Immature natural killer cell (primary cell): Measurements from ENCODE around the gene TIPIN. TPM values are rescaled to one million over a fixed set of nuclear protein-coding genes. Genes with fewer than 3 reads are reported as not detected.

Experiments
- DNase-seq, 3 donors: peaks; one replicate each; pipeline ENCODE4 v3.0.0; 2022; ENCODE audit warnings: mixed read lengths in 1 of 3
- H3K27ac Mint-ChIP-seq, 6 donors: one replicate each; pipeline ENCODE4 v1.8.0; 2020; ENCODE audit warnings: mixed read lengths in 6 of 6, mild to moderate bottlenecking in 5 of 6, inconsistent platforms in 4 of 6, moderate library complexity in 3 of 6
- H3K27me3 Mint-ChIP-seq, 3 donors: one replicate each; pipeline ENCODE4 v1.8.0; 2020 to 2021; ENCODE audit warnings: low read depth in 3 of 3, mild to moderate bottlenecking in 3 of 3, mixed read lengths in 3 of 3, moderate library complexity in 3 of 3, inconsistent platforms in 1 of 3
- H3K36me3 Mint-ChIP-seq, 3 donors: one replicate each; pipeline ENCODE4 v1.8.0; 2020; ENCODE audit warnings: mixed read lengths in 3 of 3, inconsistent platforms in 2 of 3, mild to moderate bottlenecking in 2 of 3
- H3K4me1 Mint-ChIP-seq, 2 donors: one replicate each; pipeline ENCODE4 v1.8.0; 2020; ENCODE audit warnings: inconsistent platforms in 2 of 2, mild to moderate bottlenecking in 2 of 2, mixed read lengths in 2 of 2, moderate library complexity in 1 of 2
- H3K4me3 Mint-ChIP-seq, 5 donors: one replicate each; pipeline ENCODE4 v1.8.0; 2020; ENCODE audit warnings: mild to moderate bottlenecking in 5 of 5, mixed read lengths in 5 of 5, inconsistent platforms in 3 of 5, moderate library complexity in 3 of 5
- H3K9me3 Mint-ChIP-seq, 6 donors: one replicate each; pipeline ENCODE4 v1.8.0; 2020; ENCODE audit warnings: mild to moderate bottlenecking in 6 of 6, mixed read lengths in 6 of 6, inconsistent platforms in 4 of 6, moderate library complexity in 3 of 6
- polyA plus RNA-seq, 3 donors: library from polyadenylated mRNA; unstranded; fragments of 300-500 nt; fragmentation: Illumina TruSeq; gene quantifications; one replicate each; pipeline ENCODE4 v1.2.3, GENCODE V29; 2021

The TIPIN gene
- polyA plus RNA-seq, 3 donors from 2014 or later, result 4.0 to 10.2 (median 7.2) TPM

GRCh38 chr15:66290518-66290917 is 66.0 kb downstream of the TIPIN start:
- Mint-ChIP-seq H3K27ac (peak overlapping the region in 4 of 6 donors; percentile 8 to 71 (median 19)), H3K4me3 (no peak overlapping the region), H3K4me1 (peaks cover 38 to 39% of the 10 kb centered on the region in 2 donors), H3K9me3 (no peaks in the 10 kb centered on the region), H3K36me3 (no peaks in the 10 kb centered on the region), H3K27me3 (peaks cover 2 to 5% (median 4%) of the 10 kb centered on the region in 3 donors)
- no peak for DNase-seq

GRCh38 chr15:66290007-66290406 is 66.5 kb downstream of the TIPIN start:
- peaks cover 33 to 36% of the 10 kb centered on the region in 2 donors for H3K4me1 Mint-ChIP-seq
- H3K4me3 Mint-ChIP-seq, result no peak overlapping the region
- no peak for DNase-seq
- H3K9me3 Mint-ChIP-seq, result no peaks in the 10 kb centered on the region
- H3K36me3 Mint-ChIP-seq, result no peaks in the 10 kb centered on the region
- peak overlapping the region in 3 of 6 donors; percentile 8 to 71 (median 29) for H3K27ac Mint-ChIP-seq
- peaks cover 2 to 5% (median 4%) of the 10 kb centered on the region in 3 donors for H3K27me3 Mint-ChIP-seq

- no peak overlapping the region for H3K4me3 Mint-ChIP-seq
- no peak for DNase-seq
- no peak overlapping the region for H3K27ac Mint-ChIP-seq
- no peaks in the 10 kb centered on the region for H3K36me3 Mint-ChIP-seq
- peaks cover 0 to 5% (median 2%) of the 10 kb centered on the region in 3 donors for H3K27me3 Mint-ChIP-seq
- peaks cover 23 to 26% of the 10 kb centered on the region in 2 donors for H3K4me1 Mint-ChIP-seq
- no peaks in the 10 kb centered on the region for H3K9me3 Mint-ChIP-seq
Measured at GRCh38 chr15:66288551-66289185, 67.8 kb downstream of the TIPIN start.

- H3K36me3 Mint-ChIP-seq, result no peaks in the 10 kb centered on the region
- peaks cover 23 to 24% of the 10 kb centered on the region in 2 donors for H3K4me1 Mint-ChIP-seq
- no peak overlapping the region for H3K27ac Mint-ChIP-seq
- H3K4me3 Mint-ChIP-seq, result no peak overlapping the region
- no peak for DNase-seq
- H3K27me3 Mint-ChIP-seq, result peaks cover 0 to 5% (median 2%) of the 10 kb centered on the region in 3 donors
- no peaks in the 10 kb centered on the region for H3K9me3 Mint-ChIP-seq
Measured at GRCh38 chr15:66288093-66288492, 68.4 kb downstream of the TIPIN start.

GRCh38 chr15:66287461-66288057 is 68.9 kb downstream of the TIPIN start:
- no peak overlapping the region for H3K4me3 Mint-ChIP-seq
- no peaks in the 10 kb centered on the region for H3K9me3 Mint-ChIP-seq
- peaks cover 18 to 20% of the 10 kb centered on the region in 2 donors for H3K4me1 Mint-ChIP-seq
- H3K27me3 Mint-ChIP-seq, result peaks cover 0 to 4% (median 2%) of the 10 kb centered on the region in 3 donors
- H3K27ac Mint-ChIP-seq, result peak overlapping the region in 1 of 6 donors; percentile 72
- DNase-seq, result peak in 2 of 3 donors; percentile 28 to 30
- H3K36me3 Mint-ChIP-seq, result no peaks in the 10 kb centered on the region

Other genes with a start within 250 kb of the TIPIN start
- gene MEGF11, start 102.9 kb downstream of the TIPIN start, polyA plus RNA-seq, result not detected
- 10 to 100 TPM; 27.6 to 38.2 (median 27.8) TPM for gene DIS3L, start 63.1 kb downstream of the TIPIN start, polyA plus RNA-seq
- gene MAP2K1, start 30.2 kb upstream of the TIPIN start, polyA plus RNA-seq, result 10 to 100 TPM; 30.7 to 58.3 (median 48.9) TPM
- 10 to 100 TPM; 48.9 to 88.4 (median 49.8) TPM for gene SNAPC5, start 141.1 kb upstream of the TIPIN start, polyA plus RNA-seq
- 100 to 1,000 TPM; 391 to 659 (median 556) TPM for gene RPL4, start 148.2 kb upstream of the TIPIN start, polyA plus RNA-seq
- gene ZWILCH, start 148.6 kb upstream of the TIPIN start, polyA plus RNA-seq, result 10 to 100 TPM in 2 of 3 donors, 1 to 10 TPM in 1; 9.2 to 16.6 (median 12.5) TPM
- under 1 TPM in 1 of 3 donors, not detected in 2; 0.12 TPM for gene LCTL, start 209.3 kb upstream of the TIPIN start, polyA plus RNA-seq